Activated naive CD4-positive, alpha-beta T cell treated with anti-CD3 and anti-CD28 coated beads, Interleukin-2, amount 50 U/mL, for 72 hours (primary cell): ENCODE data around the gene ARFGAP2. TPM values are rescaled to one million over a fixed set of nuclear protein-coding genes. Genes with fewer than 3 reads are reported as not detected.

Experiments
- total RNA-seq, 2 donors: library from RNA; stranded (reverse); gene quantifications; one replicate each; pipeline ENCODE4 v1.2.3, GENCODE V29; 2022

Gene ARFGAP2
- total RNA-seq, 2 donors from 2014 or later, result 84.8 to 125 TPM

Other genes with a start within 250 kb of the ARFGAP2 start
- gene CSTPP1, start 240.1 kb downstream of the ARFGAP2 start, total RNA-seq, result 10 to 100 TPM; 12.5 to 29.2 TPM
- gene PACSIN3, start 9.6 kb upstream of the ARFGAP2 start, total RNA-seq, result 10 to 100 TPM; 10.5 to 17.1 TPM
- gene DDB2, start 38.1 kb upstream of the ARFGAP2 start, total RNA-seq, result 100 to 1,000 TPM; 194 to 486 TPM
- 10 to 100 TPM in 1 of 2 donors, 1 to 10 TPM in 1; 8.0 to 12.7 TPM for gene ACP2, start 71.9 kb upstream of the ARFGAP2 start, total RNA-seq
- gene NR1H3, start 81.1 kb upstream of the ARFGAP2 start, total RNA-seq, result 10 to 100 TPM in 1 of 2 donors, 1 to 10 TPM in 1; 6.9 to 11.1 TPM
- 100 to 1,000 TPM in 1 of 2 donors, 10 to 100 TPM in 1; 68.9 to 140 TPM for gene MADD, start 93.3 kb upstream of the ARFGAP2 start, total RNA-seq
- gene MYBPC3, start 175.8 kb upstream of the ARFGAP2 start, total RNA-seq, result not detected
- gene SPI1, start 201.7 kb upstream of the ARFGAP2 start, total RNA-seq, result under 1 TPM in 1 of 2 donors, not detected in 1; 0.20 TPM
- gene SLC39A13, start 231.7 kb upstream of the ARFGAP2 start, total RNA-seq, result 10 to 100 TPM; 11.9 to 15.2 TPM
- 100 to 1,000 TPM; 126 to 134 TPM for gene PSMC3, start 249.6 kb upstream of the ARFGAP2 start, total RNA-seq